T follicular helper cell (primary cell): ENCODE measurements around the gene UVRAG.
A peak's percentile ranks its signal among the peaks of the same experiment; 100 is the strongest.

Experiments
- DNase-seq: peaks from one replicate; pipeline ENCODE4 v3.0.0-alpha.2; 2020; ENCODE audit warnings: low read depth

The UVRAG gene

GRCh38 chr11:75809991-75810390, 5.0 kb upstream of the UVRAG start:
- DNase-seq = no peak

DNA sequence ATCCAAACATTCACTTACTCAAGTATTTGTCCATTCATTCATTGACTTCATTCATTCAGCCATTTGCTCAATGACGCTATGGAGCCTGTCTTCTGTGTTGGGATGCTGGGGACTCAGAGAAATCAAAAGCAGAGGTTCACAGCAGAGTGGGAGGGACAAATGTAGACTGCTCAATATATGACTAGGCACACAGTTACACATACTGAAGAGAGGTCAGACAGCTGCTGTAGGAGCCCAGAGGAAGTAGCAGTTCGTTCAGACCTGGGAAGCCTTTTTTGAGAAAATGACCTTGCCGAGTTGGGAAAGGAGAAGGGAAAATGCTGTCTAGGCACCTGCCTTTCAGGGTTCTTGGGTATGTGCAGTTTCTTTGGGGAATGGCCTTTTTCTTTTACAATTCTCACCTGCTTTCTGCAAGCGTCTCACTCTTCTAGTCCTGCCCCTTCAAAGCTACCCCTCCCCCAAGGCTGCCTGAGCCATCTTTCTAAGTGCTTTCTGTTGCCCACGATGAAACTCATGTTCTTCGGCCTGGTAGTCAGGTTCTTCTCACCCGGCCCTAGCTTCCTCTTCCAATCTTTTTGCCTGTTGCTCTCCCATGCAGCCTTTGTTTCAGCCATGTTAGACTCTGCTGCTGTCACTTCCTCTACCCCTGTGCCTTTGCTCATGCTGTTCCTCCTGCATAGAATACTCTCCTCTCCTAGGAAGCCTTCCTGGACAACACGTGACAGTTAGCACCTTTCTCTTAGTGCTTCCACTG, 4.2 kb upstream of the UVRAG start:
- no peak for DNase-seq

DNA sequence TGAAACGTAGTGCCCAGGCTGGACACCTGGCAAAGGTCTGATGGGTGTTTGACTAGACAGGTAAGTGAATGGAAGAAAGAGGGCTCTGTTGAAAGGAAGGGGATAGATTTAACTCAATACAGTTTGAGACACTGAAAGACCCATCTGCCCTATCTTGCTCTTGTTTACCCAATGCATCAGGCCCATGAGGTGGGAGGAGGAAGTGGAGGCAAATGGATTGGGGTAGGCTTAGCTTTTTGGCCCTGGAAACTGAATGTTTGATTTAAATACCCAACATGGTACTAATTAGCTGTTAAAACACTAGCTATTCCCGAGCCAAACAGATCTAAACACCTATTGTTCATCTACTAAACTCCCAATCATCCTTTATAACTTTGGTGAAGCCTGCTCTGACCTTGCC, 3.5 kb upstream of the UVRAG start:
- no peak for DNase-seq

- no peak for DNase-seq
Measured at GRCh38 chr11:75812542-75813040, 2.4 kb upstream of the UVRAG start.

- no peak for DNase-seq
Measured at GRCh38 chr11:75813124-75813523, 1.9 kb upstream of the UVRAG start.

- DNase-seq = no peak
Measured at GRCh38 chr11:75813622-75814039, 1.4 kb upstream of the UVRAG start.

DNA sequence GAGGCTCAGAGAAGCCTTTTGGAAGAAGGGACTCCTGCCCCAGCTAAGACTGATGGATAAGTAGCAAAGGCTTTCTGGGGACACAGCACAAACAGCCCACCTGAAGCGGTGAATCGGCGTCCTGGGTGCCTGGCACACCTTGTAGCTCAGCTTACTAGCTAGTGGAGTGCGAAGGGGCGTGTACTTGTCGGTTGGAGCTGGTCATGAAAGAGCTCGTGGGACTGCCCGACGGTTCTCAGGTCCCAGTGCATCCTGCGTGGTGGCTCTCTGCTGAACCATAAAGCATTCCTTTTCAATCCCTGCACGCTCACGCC, 690 bp upstream of the UVRAG start:
- no peak for DNase-seq

GRCh38 chr11:75815345-75816168, 547 bp downstream of the UVRAG start:
- DNase-seq = peak; percentile 20

DNA sequence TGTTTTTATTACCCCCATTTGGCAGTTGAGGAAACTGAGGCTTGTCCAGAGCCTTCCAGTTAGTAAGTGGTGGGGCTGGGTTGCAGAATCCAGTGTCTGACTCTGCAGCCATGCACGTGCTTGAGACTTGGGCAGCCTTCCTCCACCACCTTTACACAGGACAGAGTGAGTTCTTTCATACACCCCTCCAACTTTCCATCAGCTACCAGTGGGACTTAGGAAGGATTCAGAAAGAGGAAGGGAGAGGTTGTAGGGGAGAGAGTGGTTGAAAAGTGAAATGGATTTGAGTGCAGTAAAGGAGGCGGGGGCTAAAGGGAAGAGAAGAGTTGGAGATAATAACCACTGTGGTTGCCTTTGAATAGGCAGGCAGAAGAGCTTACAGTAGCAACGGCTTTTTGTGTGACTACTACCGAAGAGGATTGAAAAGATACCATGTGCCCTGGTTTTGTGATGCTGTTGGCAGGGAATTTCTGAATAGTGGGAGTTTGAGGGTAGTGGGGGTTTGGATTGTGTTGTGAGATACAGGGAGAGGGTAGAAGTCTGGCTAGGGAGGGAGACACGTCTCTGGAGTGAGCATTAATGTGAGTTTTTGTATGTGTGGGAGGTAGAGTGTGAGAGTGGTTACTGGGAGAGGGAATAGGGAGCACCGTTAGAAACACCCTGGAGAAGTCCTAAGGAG, 1.7 kb downstream of the UVRAG start:
- DNase-seq = no peak

GRCh38 chr11:75820645-75821044, 5.6 kb downstream of the UVRAG start:
- no peak for DNase-seq

GRCh38 chr11:75821202-75821601, 6.2 kb downstream of the UVRAG start:
- no peak for DNase-seq

DNA sequence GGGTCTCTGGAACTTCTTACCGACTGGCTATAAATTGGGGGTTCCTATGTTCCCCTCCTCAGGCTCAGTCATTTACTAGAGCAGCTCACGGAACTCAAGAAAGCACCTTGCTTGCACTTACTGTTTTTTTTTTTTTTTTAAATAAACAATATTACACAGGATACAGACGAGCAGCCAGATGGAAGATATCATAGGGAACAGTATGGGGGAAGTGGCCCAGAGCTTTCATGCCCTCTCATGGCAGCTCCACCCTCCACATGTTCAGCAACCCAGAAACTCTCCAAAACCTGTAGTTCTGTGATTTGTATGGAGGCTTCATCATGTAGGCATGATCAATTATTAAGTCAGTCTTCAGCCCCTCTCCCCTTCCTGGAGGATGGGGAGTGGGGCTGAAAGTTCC, 7.5 kb downstream of the UVRAG start:
- DNase-seq = no peak

GRCh38 chr11:75823415-75823814, 8.4 kb downstream of the UVRAG start:
- no peak for DNase-seq

DNA sequence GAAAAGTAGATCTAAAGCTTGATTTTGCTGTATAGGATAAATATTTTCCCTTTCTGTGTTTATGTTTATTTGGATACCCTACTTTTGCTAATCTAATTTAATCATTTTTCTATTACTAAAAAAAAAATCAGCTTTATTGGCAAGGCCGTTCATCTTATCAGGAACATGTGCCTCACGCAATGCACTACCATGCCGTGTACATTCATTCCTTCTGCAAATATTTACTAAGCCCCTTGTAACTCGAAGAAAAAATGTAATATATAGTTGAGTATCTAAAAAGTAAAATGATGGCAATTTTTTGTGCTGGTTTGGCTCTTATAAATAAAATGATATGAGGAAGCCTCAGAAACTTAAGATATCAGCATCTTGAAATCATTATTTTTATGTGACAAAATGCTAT, 8.9 kb downstream of the UVRAG start:
- no peak for DNase-seq

- no peak for DNase-seq
Measured at GRCh38 chr11:75826461-75827230, 11.6 kb downstream of the UVRAG start.

DNA sequence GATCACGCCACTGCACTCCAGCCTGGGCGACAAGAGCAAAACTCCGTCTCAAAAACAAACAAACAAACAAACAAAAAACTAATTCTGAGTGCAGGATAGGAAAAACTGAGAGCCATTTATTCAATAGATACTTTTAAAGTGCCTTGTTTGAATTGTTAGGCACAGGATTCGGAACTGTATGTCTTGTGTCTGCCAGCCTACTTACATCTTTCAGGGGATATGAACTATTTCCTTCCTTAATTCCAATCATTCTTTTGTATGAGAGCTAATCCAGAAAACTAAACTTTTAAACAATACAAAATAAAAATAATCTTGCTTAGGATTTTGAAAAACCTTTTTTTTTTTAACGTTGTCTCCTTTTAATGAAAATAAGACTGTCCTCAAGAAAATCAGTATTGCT, 12.6 kb downstream of the UVRAG start:
- DNase-seq = no peak

DNA sequence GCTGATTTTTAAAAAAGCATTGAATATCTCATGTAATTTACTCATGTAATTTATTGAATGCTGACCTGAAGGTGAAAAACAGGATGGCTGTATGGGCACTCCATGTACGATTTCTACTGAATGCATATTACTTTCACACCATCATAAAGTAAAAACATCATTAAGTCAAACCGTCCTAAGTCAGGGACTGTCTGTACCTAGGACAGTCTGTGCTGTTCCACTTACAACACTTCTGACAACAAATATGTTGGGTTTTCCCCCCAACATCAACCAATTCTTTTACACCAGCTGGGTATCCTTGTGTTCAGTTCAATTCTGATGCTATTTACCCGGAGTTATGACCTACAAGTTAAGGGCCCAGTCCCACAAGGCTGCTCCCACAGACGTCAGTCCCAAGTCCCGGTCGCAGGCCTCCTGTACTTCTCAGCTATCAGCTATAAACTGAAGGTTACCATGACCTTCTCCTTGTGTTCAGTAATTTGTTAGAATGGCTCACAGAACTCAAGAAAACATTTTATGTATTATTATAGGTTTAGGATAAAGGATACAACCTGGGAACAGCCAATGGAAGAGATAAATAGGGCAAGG, 17.0 kb downstream of the UVRAG start:
- DNase-seq = no peak

- no peak for DNase-seq
Measured at GRCh38 chr11:75834728-75835127, 19.7 kb downstream of the UVRAG start.

DNA sequence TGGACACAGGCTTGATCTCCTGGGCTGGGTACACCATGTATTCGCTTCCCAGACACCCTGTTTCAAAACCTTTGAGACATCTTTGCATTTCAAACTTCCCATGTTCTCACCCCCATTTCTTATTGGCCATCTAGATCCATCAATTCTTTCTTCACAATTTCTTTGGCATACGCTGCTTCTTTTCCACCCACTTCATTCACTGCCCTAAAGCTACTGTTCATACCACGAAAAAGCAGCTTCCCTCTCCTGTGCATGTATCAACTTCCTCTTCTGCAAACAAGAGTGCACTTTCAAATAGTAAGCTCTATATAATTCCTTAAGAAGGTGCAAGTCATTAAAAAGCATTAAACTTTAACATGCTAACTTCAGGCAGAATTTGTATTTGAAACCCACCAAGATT, 21.4 kb downstream of the UVRAG start:
- no peak for DNase-seq

DNA sequence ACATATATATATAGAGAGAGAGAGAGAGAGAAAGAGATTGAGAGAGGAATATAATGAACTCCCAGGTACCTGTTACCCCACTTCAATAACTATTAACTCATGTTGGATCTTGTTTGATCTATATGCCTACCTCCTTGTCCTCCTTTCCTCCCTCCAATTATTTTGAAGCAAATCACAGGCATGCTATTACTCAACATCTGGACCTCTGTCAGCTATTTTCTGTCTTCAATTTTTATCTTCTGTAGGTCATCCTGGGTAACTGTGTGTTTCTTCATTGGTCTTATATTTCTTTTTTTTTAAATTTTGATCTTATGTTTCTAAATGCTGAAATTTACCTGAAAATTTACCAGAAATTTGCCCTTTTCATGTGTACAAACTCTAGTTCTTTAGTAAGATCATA, 24.8 kb downstream of the UVRAG start:
- DNase-seq = no peak

- DNase-seq = no peak
Measured at GRCh38 chr11:75840522-75840921, 25.5 kb downstream of the UVRAG start.

GRCh38 chr11:75841739-75842138, 26.7 kb downstream of the UVRAG start:
- DNase-seq = no peak
